NT2/D1 (cell line): ENCODE data around the gene PISD.

Experiments used
- SUZ12 ChIP-seq: IDR thresholded peaks from 2 replicates; pipeline ENCODE4 v1.6.1; 2011; ENCODE audit not compliant: insufficient read length, insufficient read depth; ENCODE audit errors: extremely low read depth
- YY1 ChIP-seq: IDR thresholded peaks from 2 replicates; pipeline ENCODE4 v1.6.1; 2011; ENCODE audit not compliant: insufficient read length, insufficient read depth
- ZNF274 ChIP-seq: IDR thresholded peaks from 2 replicates; pipeline ENCODE4 v1.6.1; 2011; ENCODE audit warnings: mild to moderate bottlenecking, low read depth, low read length

GRCh38 chr22:31569126-31569525, 92.9 kb downstream of the PISD start:
- no peak for TF ChIP-seq YY1
- no peak for TF ChIP-seq ZNF274
- no peak for TF ChIP-seq SUZ12
